GM12801 (cell line): ENCODE measurements around the gene ENTPD6.

Experiments
- TF ChIP-seq, protein P1 (sequence below): IDR thresholded peaks from one replicate; pipeline ENCODE4 v1.5.1; 2011; ENCODE audit warnings: control low read depth; ENCODE audit not compliant: insufficient read length; ENCODE audit errors: extremely low read depth

The ENTPD6 gene

GRCh38 chr20:25207149-25207959 is 11.8 kb downstream of the ENTPD6 start:
- TF ChIP-seq, protein P1, sequence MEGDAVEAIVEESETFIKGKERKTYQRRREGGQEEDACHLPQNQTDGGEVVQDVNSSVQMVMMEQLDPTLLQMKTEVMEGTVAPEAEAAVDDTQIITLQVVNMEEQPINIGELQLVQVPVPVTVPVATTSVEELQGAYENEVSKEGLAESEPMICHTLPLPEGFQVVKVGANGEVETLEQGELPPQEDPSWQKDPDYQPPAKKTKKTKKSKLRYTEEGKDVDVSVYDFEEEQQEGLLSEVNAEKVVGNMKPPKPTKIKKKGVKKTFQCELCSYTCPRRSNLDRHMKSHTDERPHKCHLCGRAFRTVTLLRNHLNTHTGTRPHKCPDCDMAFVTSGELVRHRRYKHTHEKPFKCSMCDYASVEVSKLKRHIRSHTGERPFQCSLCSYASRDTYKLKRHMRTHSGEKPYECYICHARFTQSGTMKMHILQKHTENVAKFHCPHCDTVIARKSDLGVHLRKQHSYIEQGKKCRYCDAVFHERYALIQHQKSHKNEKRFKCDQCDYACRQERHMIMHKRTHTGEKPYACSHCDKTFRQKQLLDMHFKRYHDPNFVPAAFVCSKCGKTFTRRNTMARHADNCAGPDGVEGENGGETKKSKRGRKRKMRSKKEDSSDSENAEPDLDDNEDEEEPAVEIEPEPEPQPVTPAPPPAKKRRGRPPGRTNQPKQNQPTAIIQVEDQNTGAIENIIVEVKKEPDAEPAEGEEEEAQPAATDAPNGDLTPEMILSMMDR: no peak

DNA sequence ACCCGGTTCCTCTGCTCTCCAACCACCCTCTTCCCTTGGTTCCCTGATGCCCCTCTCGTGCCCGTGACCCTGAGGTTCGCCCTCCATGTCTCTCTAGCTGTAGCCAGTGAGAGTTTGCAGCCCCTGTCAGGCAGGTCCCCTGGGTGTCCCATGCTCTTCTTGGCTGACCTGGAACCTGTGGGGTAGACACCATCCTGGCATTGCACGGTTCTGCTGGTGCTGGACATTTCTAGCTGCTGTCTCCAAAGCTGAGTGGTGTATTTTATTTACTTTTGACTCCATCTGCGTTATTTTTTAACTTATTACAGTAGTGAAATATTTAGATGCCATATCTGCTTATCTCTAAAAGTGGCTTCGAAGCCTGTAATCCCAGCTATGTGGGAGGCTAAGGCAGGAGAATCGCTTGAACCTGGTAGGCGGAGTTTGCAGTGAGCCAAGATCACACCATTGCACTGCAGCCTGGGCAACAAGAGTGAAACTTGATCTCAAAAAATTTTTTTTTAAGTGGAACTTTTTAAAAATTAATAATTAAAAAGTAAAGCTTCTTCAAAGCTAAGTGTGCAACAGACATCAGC is 12.5 kb downstream of the ENTPD6 start:
- TF ChIP-seq, protein P1: no peak

DNA sequence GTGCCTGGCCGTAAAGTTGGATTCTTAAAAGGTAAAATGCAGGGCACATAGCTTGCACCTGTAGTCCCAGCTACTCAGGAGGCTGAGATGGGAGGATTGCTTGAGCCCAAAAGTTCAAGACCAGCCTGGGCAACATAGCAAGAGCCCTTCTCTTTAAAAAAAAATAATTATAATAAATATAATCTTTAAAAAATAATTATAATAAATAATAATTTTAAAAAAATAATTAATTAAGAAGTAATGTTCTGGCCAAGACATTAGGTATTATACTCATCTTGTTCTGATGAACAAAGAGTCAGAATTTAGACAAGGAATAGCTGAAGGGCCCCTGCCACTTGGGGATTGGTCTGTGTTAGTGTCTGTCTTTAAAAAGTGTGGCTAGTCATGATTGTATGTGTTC is 13.9 kb downstream of the ENTPD6 start:
- TF ChIP-seq, protein P1: no peak

- TF ChIP-seq, protein P1: no peak
These were observed 14.4 kb downstream of the ENTPD6 start for GRCh38 chr20:25209911-25210310.

- TF ChIP-seq, protein P1: no peak
These were observed 15.8 kb downstream of the ENTPD6 start for GRCh38 chr20:25211273-25211672.

DNA sequence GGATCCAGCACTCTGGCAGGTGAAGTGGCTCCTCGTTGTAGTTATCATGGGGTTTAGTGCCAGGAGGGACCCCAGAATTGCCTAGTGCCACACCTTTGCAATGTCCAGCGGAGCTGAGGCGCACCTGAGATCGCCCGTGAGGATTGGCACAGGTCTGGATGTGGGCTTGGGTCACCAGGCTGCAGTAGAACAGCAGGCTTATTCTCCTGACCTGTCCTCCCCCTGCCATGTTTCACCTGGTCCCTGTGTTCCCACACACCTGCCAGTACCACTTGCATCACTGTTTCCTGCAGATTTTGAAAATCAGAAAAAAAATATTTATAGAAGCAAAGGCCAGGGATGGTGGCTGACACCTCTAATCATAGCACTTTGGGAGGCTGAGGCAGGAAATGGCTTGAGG is 16.7 kb downstream of the ENTPD6 start:
- TF ChIP-seq, protein P1: no peak

GRCh38 chr20:25213566-25214425 is 18.3 kb downstream of the ENTPD6 start:
- TF ChIP-seq, protein P1: no peak
